Stimulated activated CD8-positive, alpha-beta memory T cell treated with anti-CD3 and anti-CD28 coated beads, Interleukin-4, amount 100 ng/mL, for 48 hours (primary cell): ENCODE data around the gene TMED10.
"Not testable (repeated sequence)": the region's sequence is repeated elsewhere in the genome, so short reads cannot be mapped to it uniquely, and the experiment has no call there.

Experiments
- DNase-seq: peaks from one replicate; pipeline ENCODE4 v3.0.0-alpha.2; 2020

Gene TMED10

DNA sequence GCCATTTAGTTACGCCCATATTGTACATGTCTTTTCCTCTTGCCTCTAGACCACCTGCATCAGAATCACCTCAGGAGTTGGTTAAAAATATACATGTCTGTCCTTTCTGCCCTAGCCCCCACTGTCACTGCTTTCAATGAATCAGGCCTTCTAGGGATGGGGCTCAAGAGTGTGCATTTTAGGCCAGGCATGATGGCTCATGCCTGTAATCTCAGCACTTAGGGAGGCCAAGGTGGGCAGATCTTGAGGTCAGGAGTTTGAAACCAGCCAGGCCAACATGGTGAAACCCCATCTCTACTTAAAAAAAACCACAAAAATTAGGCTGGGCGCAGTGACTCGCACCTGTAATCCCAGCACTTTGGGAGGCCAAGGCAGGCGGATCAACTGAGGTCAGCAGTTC lies 13.6 kb upstream of the TMED10 start:
- DNase-seq = no peak

DNA sequence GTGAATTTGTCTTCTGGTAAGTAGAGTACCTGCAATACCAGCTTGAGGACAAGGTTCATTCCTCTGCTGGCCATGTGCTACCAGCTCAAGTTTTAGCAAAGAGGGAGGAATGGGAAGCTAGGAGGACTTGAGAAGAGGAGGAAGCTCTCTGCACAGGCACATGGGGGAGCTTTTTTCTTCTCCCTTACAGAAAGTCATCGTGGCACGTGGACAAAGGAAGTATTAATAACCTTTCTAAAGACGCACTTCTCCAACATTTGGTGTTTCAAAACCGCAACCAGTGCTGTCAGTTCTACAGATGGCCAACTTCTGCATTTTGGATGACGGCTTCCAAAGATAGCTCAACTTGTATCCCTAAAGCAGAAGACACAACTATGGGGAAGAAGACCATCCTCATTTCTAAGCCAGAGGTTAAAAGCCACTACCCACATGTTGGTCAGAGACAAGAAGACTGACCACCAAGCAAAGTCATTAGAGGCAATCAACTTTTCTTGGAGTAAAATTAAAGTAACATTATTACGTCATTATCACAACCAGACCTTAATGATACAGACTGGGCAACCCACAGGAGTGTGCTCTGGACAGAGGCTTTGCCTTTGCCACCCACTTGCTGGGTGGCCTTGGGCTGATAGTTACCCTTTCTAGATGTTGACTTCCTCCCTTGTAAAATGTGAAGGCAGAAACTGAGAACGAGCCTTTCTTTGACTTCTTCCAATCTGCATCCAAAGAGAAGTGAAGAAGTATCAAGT lies 12.3 kb upstream of the TMED10 start:
- DNase-seq = no peak

- no peak for DNase-seq
Measured at GRCh38 chr14:75188086-75188485, 11.7 kb upstream of the TMED10 start.

- no peak for DNase-seq
Measured at GRCh38 chr14:75186953-75187352, 10.5 kb upstream of the TMED10 start.

DNA sequence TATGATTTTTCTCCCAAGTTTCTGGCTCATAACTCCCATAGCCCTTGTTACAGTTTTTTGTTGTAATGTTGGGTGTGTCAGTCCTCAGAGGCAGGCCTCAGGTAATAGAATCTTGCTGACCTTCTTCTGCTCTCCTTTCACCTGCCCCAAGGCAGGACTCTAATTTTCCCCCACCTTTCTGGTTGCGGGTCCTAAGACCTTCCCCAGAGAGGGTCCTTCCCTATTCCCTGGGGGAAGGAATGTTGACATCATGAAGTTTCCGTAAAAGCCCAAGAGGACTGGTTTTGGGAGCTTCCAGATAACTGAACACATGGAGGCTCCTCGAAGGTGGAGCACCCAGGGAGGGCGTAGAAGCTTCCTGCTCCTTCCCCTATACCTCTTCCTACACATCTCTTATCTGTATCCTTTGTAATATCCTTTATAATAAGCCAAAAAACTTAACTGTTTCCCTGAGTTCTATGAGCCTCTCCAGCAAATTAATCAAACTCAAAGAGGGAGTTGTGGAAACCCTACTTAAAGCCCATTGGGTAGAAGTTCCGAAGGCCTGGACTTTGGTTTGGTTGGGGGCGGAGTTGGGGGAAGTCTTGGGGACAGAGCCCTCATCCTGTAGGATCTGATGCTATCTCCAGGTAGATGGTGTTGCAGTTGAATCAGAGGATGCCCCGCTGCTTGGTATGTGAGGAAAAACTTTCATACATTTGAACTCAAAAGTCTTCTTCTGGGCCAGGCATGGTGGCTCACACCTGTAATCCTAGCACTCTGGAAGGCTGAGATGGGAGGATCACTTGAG lies 9.0 kb upstream of the TMED10 start:
- no peak for DNase-seq

- no peak for DNase-seq
Measured at GRCh38 chr14:75184492-75184891, 8.1 kb upstream of the TMED10 start.

- no peak for DNase-seq
Measured at GRCh38 chr14:75184039-75184438, 7.6 kb upstream of the TMED10 start.

DNA sequence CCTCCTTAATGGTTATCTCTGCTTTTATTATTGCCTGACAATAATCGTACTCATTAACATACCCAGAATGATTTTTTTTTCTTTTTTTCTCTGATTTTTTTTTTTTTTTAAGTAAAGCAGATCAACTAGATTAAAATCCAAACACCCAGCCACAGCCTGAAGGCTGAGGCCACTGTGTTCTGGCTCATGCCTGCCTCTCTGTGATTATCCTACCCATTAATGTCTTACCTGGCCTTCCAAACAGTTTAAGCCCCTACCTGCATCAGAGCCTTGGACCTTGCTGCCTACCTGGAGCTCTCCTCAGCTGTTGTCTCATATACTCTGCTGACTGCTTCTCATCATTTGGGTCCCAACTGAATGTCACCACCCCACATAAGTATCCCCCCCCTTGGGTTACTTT lies 6.8 kb upstream of the TMED10 start:
- no peak for DNase-seq

- DNase-seq = no peak
Measured at GRCh38 chr14:75182821-75183220, 6.4 kb upstream of the TMED10 start.

DNA sequence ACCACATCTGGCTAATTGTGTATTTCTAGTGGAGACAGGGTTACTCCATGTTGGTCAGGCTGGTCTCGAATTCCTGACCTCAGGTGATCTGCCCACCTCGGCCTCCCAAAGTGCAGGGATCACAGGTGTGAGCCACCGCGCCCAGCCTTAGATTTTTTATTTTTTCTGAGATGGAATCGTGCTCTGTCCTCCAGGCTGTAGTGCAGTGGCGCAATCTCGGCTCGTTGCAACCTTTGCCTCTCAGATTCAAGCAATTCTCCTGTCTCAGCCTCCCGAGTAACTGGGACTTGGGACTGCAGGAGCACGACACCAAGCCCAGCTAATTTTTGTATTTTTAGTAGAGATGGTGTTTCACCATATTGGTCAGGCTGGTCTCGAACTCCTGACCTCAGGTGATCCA lies 5.8 kb upstream of the TMED10 start:
- DNase-seq = not testable (repeated sequence)

GRCh38 chr14:75181293-75182062 lies 5.1 kb upstream of the TMED10 start:
- DNase-seq = no peak

- DNase-seq = no peak
Measured at GRCh38 chr14:75175677-75176141, 703 bp downstream of the TMED10 start.

DNA sequence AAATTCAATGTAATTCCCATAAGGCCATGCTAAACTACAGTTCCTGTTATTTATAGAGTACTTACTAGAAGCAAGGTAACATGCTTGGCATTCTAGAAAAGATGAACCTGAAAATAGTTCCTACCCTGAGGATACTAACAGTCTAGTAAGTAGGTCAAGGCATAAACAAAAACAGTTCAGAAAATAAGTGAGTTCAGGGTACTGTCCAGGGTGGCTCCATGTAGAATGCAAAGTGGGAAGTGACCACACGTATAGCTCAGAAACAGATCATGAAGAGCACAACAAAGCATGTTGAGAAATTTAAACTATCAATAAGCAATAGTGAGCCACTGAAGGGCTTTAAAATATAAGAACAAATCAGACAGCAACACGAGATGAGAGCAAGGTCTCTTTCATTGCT lies 2.3 kb downstream of the TMED10 start:
- DNase-seq = no peak

DNA sequence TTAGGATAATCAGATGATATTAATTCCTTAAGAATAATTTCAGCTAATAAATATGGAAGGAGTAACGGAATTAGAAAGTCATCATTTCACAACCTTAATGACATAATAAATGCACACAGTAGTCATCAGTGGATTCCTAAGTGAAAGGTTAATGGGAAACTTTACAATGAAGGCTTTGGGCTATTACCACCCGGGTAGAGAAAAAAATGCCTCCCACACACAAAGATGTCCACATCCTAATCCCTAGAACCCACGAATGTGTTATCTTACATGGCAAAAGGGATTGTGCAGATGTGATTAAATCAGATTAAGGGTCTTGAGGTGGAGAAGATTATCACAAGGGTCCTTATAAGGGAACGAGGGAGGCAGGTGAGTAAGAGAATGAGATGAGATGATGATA lies 5.6 kb downstream of the TMED10 start:
- no peak for DNase-seq

DNA sequence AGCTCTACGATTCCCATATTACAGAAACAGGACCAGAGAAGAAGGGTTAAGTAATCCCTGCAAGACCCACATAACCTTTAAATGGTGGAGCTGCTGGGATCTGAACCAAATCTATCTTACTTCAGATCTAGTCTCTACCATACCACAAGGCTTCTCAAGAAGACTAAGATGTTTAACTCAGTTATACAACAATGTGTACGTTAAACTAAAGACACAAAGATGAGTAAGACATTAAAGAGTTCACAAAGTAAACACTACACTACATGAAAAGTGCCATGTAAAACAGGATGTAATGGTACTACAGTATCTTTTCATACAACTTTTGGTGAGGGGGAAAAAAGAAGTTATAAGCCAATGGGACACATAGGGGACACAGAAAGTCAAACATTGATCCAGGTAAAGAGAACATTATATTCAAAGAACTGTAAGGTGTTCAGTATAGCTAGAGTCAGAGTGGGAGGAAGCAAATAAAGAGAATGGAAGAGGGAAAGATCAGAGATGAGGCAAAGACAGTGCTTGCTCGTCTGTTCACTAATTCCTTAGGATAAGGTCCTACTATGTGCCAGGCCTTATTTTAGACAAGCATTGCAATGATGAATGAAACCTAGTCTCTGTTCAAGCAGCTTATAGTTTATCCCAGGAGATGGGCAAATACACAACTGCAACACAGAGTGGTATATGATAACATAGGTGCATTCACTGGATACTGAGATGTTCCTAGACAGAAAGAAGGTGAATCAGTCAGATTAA lies 7.7 kb downstream of the TMED10 start:
- no peak for DNase-seq

DNA sequence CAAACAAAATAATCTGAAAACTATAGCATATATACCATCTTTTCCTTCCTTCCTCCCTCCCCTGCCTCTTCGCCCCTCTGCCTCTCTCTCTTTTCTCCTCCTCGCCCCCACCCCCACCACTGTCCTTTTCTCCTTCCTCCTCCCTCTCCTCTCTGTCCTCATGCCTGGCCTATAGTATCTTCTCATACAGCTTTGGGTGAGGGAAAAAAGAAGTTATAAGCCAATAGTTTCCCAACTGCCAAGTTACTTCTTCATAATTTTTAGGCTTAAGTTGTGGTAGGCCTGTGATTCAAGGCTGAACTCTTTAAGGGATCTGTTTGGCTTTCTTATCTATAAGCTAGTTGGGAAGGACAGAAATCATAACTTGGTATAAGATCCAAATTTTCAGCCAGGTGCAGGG lies 9.1 kb downstream of the TMED10 start:
- no peak for DNase-seq

DNA sequence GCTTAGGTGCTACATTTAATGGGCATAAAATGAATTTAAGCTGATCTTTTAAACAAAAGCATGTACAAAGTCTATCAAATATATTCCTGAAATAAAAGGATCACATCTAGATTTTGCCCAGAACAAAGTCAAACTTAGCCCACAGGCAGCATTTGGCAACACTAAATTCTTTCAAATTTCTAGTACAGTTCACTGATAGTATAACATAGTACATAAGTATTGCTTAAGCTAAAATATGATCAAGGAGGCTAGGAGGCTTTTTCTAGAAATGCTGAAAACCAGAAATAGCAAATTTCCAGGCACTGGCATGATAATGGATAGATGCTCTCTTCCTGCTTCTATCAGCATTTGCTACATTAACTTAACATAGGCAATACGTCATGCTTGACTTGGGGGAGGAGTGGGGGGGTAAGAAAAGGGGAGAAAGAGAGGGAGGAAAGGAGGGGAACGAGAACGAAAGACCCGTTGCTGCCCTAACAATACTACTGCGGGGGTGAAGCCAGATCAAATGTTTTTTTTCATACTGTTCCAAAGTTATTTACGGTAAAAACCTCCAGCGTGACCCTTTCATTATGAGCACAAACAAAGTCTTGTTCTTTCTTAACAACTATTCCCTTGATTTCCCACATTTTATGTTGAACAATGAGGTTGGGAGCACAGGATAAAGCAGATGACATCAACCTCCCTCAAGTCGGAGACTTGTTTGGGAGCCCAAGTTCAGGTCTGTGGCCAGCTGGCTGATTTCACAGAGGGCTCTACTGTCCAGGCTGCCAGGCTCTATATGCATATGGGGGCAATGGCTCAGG lies 10.6 kb downstream of the TMED10 start:
- no peak for DNase-seq

- DNase-seq = no peak
Measured at GRCh38 chr14:75164809-75165208, 11.6 kb downstream of the TMED10 start.

GRCh38 chr14:75163677-75164076 lies 12.7 kb downstream of the TMED10 start:
- DNase-seq = no peak

DNA sequence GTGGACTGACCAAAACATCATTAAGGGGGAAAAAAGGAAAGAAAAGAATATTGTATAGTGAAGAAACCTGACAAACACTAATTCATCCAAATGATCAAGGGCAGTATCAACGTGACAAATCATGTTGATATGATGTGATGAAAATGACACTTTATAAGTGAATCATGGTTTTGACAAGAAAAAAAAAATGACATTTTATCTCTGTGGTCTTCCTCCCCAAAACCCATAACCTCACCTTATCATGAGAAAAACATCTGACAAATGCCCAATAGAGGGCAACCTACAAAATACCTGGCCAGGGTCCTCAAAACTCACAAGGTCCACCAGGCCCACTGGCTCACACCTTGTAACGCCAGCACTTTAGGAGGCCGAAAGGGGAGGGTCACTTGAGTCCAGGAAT lies 13.8 kb downstream of the TMED10 start:
- no peak for DNase-seq

GRCh38 chr14:75158843-75159614 lies 17.4 kb downstream of the TMED10 start:
- DNase-seq = no peak
